Measurements from ENCODE around the gene ELP5.
A peak's percentile ranks its signal among the peaks of the same experiment; 100 is the strongest.

The ELP5 gene

DNA sequence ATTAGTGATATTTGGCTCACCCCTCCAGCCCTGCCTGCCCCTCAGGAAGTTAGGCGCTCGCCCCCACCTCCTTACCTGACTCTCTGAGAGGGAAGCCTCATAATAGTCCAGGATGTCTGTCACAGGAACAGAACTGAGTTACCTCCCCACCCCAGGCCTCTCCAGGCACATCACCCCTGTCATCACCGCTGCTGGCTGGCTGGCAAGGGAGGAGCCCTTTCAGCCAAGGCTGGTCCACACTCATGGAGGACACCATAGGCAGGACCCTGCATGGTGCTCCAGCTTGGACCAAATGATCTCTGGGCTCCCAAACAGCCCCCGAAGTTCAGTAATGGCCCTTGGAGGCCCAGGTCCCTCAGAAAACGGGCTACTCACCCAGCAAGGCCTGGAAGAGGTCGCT lies 33.8 kb upstream of the ELP5 start:
- Histone ChIP-seq H3K36me3 (ENCODE audit: control insufficient read depth, low read length) (peaks cover 25% of the 10 kb centered on the region), H4K20me1 (ENCODE audit: control insufficient read depth, insufficient read depth, low read depth, low read length) (0 out of 2 replicates have a peak, but pooled peaks cover 5% of the 10 kb centered on the region), H3K4me1 (ENCODE audit: control insufficient read depth, low read length) (peaks cover 71% of the 10 kb centered on the region), H3K27ac (ENCODE audit: low read depth, low read length) (peak overlapping the region; percentile 66), H3K9me3 (ENCODE audit: control insufficient read depth, insufficient read depth, low read length) (no peaks in the 10 kb centered on the region), H3K27me3 (ENCODE audit: control insufficient read depth, low read length) (no peaks in the 10 kb centered on the region), H3F3A (ENCODE audit: control insufficient read depth, insufficient read depth) (peaks cover 19% of the 10 kb centered on the region), H3K4me3 (ENCODE audit: low read length) (peak overlapping the region; percentile 68), H3K4me2 (ENCODE audit: low read length) (peak overlapping the region; percentile 82), H3K79me2 (ENCODE audit: control insufficient read depth, low read length) (peaks cover 32% of the 10 kb centered on the region), H3K9me2 (replicated peaks; ENCODE audit: control insufficient read depth, low read length) (no peaks in the 10 kb centered on the region)
- TF ChIP-seq, protein P1, sequence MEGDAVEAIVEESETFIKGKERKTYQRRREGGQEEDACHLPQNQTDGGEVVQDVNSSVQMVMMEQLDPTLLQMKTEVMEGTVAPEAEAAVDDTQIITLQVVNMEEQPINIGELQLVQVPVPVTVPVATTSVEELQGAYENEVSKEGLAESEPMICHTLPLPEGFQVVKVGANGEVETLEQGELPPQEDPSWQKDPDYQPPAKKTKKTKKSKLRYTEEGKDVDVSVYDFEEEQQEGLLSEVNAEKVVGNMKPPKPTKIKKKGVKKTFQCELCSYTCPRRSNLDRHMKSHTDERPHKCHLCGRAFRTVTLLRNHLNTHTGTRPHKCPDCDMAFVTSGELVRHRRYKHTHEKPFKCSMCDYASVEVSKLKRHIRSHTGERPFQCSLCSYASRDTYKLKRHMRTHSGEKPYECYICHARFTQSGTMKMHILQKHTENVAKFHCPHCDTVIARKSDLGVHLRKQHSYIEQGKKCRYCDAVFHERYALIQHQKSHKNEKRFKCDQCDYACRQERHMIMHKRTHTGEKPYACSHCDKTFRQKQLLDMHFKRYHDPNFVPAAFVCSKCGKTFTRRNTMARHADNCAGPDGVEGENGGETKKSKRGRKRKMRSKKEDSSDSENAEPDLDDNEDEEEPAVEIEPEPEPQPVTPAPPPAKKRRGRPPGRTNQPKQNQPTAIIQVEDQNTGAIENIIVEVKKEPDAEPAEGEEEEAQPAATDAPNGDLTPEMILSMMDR (IDR thresholded peaks at IDR 0.05; ENCODE audit: low read depth, low read length, poor library complexity, severe bottlenecking), result no peak

GRCh38 chr17:7218758-7219157 lies 33.3 kb upstream of the ELP5 start:
- peaks cover 26% of the 10 kb centered on the region for H3K79me2 ChIP-seq (ENCODE audit: control insufficient read depth, low read length)
- peak overlapping the region; percentile 73 for H3K4me3 ChIP-seq (ENCODE audit: low read length)
- H3F3A ChIP-seq (ENCODE audit: control insufficient read depth, insufficient read depth), result peaks cover 17% of the 10 kb centered on the region

GRCh38 chr17:7219229-7219811 lies 32.7 kb upstream of the ELP5 start:
- no peaks in the 10 kb centered on the region for H3K27me3 ChIP-seq (ENCODE audit: control insufficient read depth, low read length)
- TF ChIP-seq, protein P1 (IDR thresholded peaks at IDR 0.05; ENCODE audit: low read depth, low read length, poor library complexity, severe bottlenecking), result no peak
- no peak for TF ChIP-seq EZH2phosphoT487 (IDR thresholded peaks at IDR 0.05; ENCODE audit: borderline replicate concordance, low read length)
- H4K20me1 ChIP-seq (ENCODE audit: control insufficient read depth, insufficient read depth, low read depth, low read length), result peaks cover 5% of the 10 kb centered on the region; the same call in 1 of the 2 replicates
- H3K4me1 ChIP-seq (ENCODE audit: control insufficient read depth, low read length), result peaks cover 61% of the 10 kb centered on the region
- H3F3A ChIP-seq (ENCODE audit: control insufficient read depth, insufficient read depth), result peaks cover 17% of the 10 kb centered on the region
- peak overlapping the region; percentile 43 for H3K27ac ChIP-seq (ENCODE audit: low read depth, low read length)
- no peaks in the 10 kb centered on the region for H3K9me2 ChIP-seq (replicated peaks; ENCODE audit: control insufficient read depth, low read length)
- H3K9me3 ChIP-seq (ENCODE audit: control insufficient read depth, insufficient read depth, low read length), result no peaks in the 10 kb centered on the region
- peak overlapping the region; percentile 73 for H3K4me3 ChIP-seq (ENCODE audit: low read length)
- H3K79me2 ChIP-seq (ENCODE audit: control insufficient read depth, low read length), result peaks cover 26% of the 10 kb centered on the region
- H3K4me2 ChIP-seq (ENCODE audit: low read length), result peak overlapping the region; percentile 82
- peaks cover 37% of the 10 kb centered on the region for H3K36me3 ChIP-seq (ENCODE audit: control insufficient read depth, low read length)

More at GRCh38 chr17:7218758-7219157, 33.3 kb upstream of the ELP5 start:
- no peaks in the 10 kb centered on the region for H3K9me3 ChIP-seq (ENCODE audit: control insufficient read depth, insufficient read depth, low read length)
- H3K27ac ChIP-seq (ENCODE audit: low read depth, low read length), result peak overlapping the region; percentile 43; the same call in 1 of the 2 replicates
- peak overlapping the region; percentile 82 for H3K4me2 ChIP-seq (ENCODE audit: low read length)
- peaks cover 65% of the 10 kb centered on the region for H3K4me1 ChIP-seq (ENCODE audit: control insufficient read depth, low read length)
- TF ChIP-seq, protein P1 (IDR thresholded peaks at IDR 0.05; ENCODE audit: low read depth, low read length, poor library complexity, severe bottlenecking), result no peak
- no peak for TF ChIP-seq EZH2phosphoT487 (IDR thresholded peaks at IDR 0.05; ENCODE audit: borderline replicate concordance, low read length)
- peaks cover 5% of the 10 kb centered on the region; the same call in 1 of the 2 replicates for H4K20me1 ChIP-seq (ENCODE audit: control insufficient read depth, insufficient read depth, low read depth, low read length)
- peaks cover 31% of the 10 kb centered on the region for H3K36me3 ChIP-seq (ENCODE audit: control insufficient read depth, low read length)
- H3K27me3 ChIP-seq (ENCODE audit: control insufficient read depth, low read length), result no peaks in the 10 kb centered on the region
- H3K9me2 ChIP-seq (replicated peaks; ENCODE audit: control insufficient read depth, low read length), result no peaks in the 10 kb centered on the region

Data from DOHH2 (cell line).